NCI-H1694 treated with DMSO at 0.1 percent for 48 hours (cell line): ENCODE results near the gene VRK2.
"Not testable (repeated sequence)": the region's sequence is repeated elsewhere in the genome, so short reads cannot be mapped to it uniquely, and the experiment has no call there.

Experiments
- DNase-seq: peaks from one replicate; lab custom pipeline; 2025; lab: John Stamatoyannopoulos, UW

The VRK2 gene

DNA sequence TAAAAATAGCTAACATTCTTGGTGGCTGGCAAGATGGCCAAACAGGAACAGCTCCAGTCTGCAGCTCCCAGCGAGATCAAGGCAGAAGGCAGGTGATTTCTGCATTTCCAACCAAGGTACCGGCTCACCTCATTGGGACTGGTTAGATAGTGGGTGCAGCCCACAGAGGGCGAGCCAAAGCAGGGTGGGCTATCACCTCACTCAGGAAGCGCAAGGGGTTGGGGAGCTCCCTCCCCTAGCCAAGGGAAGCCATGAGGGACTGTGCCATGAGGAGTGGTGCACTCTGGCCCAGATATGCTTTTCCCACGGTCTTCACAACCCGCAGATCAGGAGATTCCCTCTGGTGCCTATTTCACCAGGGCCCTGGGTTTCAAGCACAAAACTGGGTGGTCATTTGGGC lies 121.5 kb downstream of the VRK2 start:
- not testable (repeated sequence) for DNase-seq

DNA sequence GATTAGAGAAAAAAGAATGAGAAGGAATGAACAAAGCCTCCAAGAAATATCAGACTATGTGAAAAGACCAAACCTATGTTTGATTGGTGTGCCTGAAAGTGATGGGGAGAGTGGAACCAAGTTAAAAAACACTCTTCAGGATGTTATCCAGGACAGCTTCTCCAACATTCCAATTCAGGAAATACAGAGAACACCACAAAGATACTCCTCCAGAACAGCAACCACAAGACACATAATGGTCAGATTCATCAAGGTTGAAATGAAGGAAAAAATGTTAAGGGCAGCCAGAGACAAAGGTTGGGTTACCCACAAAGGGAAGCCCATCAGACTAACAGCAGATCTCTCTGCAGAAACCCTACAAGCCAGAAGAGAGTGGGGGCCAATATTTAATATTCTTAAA lies 123.2 kb downstream of the VRK2 start:
- not testable (repeated sequence) for DNase-seq

DNA sequence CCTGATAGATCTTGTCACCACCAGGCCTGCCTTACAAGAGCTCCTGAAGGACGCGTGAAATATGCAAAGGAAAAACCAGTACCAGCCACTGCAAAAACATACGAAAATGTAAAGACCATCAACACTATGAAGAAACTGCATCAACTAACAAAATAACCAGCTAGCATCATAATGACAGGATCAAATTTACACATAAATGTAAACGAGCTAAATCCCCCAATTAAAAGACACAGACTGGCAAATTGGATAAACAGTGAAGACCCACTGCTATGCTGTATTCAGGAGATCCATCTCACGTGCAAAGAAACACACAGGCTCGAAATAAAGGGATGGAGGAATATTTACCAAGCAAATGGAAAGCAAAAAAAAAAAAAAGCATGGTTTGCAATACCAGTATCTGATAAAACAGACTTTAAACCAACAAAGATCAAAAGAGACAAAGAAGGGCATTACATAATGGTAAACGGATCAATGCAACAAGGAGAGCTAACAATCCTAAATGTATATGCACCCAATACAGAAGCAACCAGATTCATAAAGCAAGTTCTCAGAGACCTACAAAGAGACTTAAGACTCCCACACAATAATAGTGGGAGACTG lies 123.8 kb downstream of the VRK2 start:
- not testable (repeated sequence) for DNase-seq

GRCh38 chr2:58171831-58172230 lies 125.2 kb downstream of the VRK2 start:
- not testable (repeated sequence) for DNase-seq

DNA sequence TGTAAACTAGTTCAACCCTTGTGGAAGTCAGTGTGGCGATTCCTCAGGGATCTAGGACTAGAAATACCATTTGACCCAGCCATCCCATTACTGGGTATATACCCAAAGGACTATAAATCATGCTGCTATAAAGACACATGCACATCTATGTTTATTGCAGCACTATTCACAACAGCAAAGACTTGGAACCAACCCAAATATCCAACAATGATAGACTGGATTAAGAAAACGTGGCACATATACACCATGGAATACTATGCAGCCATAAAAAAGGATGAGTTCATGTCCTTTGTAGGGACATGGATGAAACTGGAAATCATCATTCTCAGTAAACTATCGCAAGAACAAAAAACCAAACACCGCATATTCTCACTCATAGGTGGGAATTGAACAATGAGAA lies 130.6 kb downstream of the VRK2 start:
- not testable (repeated sequence) for DNase-seq

DNA sequence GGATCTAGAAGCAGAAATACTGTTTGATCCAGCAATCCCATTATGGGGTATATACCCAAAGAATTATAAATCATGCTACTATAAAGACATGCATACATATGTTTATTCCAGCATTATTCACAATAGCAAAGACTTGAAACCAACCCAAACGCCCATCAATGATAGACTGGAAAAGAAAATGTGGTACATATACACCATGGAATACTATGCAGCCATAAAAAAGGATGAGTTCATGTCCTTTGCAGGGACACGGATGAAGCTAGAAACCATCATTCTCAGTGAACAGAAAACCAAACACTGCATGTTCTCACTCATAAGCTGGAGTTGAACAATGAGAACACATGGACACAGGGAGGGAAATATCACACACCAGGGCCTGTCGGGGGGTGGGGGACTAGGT lies 133.6 kb downstream of the VRK2 start:
- not testable (repeated sequence) for DNase-seq

DNA sequence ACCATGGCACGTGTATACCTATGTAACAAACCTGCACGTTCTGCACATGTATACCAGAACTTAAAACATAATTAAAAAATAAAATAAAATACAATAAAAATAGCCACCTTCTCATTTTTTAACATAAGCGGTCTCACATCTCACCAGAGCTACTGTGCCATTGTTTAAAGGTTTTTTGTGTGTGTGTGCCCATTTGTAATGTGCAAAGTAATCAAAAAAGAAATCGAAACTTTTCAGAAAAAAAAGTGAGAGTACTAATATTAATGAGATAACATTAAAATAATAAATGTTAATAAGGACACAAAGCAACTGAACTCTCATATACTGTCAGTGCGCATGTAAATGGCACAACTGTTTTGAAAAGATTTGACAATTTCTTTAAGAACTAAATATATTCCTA lies 134.0 kb downstream of the VRK2 start:
- DNase-seq = no peak

DNA sequence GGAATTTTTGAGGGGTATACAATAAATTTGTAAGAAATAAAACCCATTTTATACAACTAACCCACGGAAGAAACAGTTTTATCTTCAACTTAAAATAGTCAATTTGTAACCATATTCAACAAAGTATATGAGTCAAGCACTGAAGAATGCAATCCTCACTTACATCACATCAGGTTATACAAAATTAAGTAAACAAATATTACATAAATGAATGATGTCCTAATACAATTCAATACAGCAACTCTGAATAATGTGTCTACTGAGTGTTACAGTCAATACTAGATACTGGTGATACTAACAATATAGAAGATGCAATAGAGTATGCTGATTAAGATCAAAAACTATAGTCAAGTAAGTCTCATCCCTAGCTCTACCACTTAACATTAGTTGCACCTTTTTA lies 135.9 kb downstream of the VRK2 start:
- DNase-seq = no peak

DNA sequence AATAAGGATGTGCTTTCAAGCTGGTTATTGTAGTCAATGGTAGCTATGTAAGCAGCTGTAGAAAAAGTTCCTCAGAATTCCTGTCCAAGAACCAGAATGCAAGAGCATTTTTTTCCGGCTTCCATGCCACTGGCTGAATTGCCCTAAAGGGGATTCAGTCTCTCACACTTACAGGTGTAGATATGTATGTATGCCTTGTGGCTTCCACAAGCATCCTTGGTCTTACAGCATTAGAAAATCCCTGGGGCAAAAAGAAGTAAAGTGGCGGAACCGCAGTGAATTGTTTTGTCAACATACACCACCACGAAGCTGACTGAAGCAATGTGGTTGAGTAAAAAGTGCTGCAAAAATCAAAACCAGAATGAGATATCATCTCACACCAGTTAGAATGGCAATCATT lies 139.9 kb downstream of the VRK2 start:
- no peak for DNase-seq

GRCh38 chr2:58187022-58187421 lies 140.4 kb downstream of the VRK2 start:
- DNase-seq = not testable (repeated sequence)

GRCh38 chr2:58194458-58194857 lies 147.9 kb downstream of the VRK2 start:
- no peak for DNase-seq

DNA sequence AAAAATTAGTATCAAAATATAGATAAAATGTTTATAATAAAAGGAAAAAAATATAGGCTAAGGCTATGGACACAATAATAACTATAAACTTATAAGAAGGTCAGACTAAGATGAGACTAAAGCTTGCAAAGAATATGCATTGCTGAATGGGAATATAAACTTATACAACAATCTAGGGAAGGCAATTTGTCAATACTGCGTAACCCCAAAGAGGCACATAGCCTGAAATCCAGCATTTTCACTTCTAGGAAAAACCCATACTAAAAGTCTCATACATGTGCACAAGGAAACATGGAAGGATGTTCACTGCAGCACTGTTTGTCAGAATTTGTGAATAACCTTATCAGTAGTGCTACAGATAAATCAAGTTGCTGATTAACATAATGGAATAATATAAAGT lies 149.1 kb downstream of the VRK2 start:
- DNase-seq = no peak

DNA sequence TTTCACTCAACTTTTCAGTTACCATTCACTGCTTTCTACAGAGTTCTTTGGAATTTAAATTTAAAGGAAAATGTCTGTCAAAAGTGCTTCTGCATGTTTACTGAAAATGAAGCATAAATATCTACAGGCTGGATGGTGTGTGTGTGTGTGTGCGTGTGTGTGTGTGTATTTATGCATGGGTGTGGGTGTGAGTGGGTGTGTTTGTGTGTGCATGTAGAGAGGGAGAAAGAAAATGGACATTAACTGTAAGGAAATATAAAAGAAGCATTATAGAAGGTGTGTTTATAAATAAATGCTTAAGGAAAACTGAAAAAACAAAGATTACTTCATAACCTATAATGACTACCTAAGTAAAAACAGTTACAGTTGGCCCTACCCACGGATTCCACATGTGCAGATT lies 151.3 kb downstream of the VRK2 start:
- no peak for DNase-seq

DNA sequence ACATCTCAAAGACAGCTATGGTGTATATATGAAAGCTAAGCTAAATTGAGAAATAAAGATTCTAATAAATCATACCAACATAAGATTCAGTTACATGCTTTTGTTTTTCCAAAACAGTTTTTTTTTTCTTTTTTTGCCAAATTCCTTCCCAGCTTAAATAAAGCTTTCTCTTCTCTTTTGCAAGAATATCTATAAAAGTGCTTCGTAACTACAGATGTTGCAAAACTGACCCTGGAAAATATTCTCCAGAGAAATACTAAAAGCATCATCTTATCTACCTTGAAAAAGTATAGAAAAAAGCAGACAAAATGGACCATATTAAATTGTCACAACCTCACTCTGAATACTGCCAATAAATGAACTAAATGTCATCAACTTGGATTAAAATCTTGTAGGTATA lies 155.8 kb downstream of the VRK2 start:
- no peak for DNase-seq

DNA sequence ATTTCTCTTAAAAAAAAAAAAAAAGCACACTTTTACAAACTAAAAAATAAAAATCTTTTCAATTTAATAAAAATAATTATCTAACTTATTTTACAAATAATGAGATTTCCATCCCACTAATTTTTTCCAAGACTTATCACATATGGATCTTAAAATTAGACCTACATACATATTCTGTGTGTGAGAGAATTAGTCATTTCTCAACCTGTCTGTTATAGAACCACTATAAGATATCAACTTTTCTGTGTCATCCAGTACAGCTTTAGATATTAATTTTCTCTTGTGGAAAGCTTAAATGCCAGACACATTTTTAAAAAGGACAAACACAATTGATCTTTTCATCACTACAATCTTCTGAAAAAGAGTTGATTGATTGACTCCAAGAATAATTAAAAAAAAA lies 156.4 kb downstream of the VRK2 start:
- no peak for DNase-seq

DNA sequence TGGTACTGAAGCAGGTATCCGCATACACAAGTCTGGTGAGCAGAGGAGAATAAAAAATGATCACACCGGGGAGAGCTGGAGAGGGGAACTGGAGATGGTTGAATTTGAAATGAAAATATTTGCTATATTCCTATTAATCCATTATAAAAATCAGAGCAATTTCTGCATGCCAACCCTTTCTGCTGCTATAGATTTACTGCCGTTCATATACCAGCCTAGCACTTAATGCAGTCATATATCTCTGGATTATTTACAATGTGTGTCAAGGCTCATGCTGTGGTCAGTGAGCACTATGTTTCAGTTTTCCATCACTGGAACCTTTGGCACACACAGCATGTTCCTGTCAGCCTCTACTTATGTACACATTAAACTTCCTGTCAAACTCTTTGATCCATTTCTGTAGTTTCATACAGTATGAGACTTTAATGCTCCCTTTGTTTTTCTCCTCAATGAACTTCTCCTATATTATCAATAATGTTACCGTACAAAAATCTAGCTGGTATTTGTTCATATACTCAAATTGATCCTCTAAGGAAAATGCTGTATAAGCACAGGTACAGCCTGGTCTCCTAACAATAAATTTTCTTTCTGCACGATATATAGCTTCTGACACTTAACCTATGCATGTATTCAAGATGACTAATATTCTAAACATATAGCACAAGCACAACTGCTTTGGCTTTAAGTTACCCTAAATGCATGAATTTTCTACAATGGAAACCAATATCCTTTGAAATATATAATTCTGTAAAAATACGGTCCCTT lies 157.8 kb downstream of the VRK2 start:
- no peak for DNase-seq

DNA sequence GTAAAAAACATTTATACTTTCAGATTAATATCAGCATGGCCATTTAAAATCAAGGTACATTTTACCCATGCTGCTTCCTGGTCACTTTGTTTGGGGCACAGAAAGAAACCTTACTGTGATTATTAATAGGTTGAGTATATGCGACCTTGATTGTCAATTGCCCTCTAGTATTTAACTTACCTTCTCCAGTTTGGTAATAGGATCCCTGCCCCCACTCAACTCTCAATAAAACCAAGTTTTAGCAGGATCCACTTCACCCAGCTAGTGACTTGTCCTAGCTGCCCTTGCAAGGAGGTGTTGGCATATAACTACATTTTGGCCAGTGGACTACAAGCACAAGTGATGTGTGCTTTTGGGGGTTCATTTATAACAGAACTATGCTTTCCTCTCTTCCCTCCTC lies 160.2 kb downstream of the VRK2 start:
- no peak for DNase-seq

DNA sequence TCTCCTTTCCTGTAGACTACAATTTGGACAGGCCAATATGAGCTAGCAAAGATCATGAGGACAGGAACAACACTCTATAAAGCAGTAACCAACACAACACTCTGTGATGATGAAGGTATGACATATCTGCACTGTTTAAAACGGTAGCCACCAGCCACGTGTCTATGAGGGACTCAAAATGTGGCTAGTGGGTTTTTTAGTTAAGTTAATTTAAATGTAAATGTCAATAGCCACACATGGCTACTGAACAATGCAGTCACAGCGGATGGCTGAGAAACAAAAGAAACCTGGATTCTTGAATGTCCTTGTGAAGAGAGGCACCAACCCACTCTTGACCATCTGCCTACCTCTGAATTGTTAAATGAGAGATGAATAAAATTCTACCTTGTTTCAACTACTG lies 160.6 kb downstream of the VRK2 start:
- no peak for DNase-seq
